ENCODE data around the gene TRPM2.
"Not testable (repeated sequence)": the region's sequence is repeated elsewhere in the genome, so short reads cannot be mapped to it uniquely, and the experiment has no call there.

Gene TRPM2

GRCh38 chr21:44354775-44355771 lies 1.7 kb downstream of the TRPM2 start:
- no peak for DNase-seq

GRCh38 chr21:44356160-44356559 lies 2.7 kb downstream of the TRPM2 start:
- DNase-seq: no peak

DNA sequence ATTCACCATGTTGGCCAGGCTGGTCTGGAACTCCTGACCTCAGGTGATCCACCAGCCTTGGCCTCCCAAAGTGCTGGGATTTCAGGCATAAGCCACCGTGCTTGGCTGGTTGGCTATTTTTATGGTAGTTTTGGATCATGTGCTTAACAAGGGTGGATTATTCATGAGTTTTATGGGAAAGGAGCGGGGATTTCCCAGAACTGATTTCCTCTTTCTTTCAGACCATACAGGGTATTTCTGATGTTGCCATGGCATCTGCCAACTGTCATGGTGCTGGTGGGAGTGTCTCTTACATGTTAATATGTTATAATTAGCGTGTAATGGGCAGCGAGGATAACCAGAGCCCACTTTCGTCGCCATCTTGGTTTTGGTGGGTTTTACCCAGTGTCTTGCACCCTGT lies 3.2 kb downstream of the TRPM2 start:
- peak; percentile 29 for DNase-seq

DNA sequence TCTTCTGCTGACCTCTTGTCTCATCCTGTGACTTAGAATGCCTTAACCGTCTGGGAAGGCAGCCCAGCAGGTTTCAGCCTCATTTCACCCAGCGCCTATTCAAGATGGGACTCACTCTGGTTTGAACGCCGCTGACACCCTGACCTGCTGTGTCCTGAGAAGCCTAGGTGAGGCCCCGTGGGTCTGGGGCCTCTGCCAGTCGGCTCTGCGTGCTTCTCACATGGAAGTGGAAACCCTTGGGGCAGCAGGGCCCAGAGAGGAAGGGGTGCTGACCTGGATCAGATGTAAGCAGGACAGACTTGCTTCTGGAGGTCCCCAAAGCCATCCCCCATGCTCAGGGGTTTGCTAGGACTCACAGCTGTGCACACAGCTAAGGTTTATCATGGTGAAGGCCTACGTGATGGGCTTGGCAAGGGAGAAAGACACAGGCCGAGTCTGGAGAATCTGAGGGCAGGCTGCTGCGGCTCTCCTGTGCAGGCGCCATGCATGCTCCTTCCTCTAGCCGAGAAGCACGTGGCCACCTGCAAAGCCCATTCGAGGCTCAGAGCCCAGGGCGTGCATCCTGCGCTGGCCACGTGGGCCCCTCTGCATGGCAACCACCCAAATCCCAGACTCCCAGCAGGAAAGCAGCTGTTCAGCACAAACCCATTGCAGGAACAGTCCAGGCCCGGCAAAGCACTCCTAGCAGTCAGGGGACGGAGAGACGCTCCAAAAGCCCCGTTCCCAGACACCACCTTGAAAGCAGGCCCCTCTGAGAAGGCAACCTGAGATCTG lies 3.8 kb downstream of the TRPM2 start:
- DNase-seq: no peak

GRCh38 chr21:44359396-44359795 lies 6.0 kb downstream of the TRPM2 start:
- DNase-seq: no peak

DNA sequence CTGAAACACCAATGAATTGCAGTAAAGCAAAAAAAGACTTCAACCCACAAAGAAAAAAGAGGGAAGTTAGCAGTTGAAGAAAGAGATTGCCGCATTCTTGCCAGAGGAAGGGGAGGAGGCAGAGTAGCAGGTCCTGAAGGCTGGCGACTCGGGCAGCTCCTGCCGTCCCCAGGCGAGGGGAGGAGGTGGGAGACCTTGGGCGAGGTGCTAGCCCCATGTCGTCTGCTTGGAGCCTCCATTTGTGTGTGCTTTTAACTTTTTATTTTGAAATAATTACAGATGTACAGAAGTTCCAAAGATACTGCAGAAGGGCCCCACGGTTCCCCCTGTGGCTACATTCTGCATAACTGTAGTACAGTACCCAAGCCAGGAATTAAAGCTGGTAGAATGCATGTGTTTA lies 6.7 kb downstream of the TRPM2 start:
- no peak for DNase-seq

DNA sequence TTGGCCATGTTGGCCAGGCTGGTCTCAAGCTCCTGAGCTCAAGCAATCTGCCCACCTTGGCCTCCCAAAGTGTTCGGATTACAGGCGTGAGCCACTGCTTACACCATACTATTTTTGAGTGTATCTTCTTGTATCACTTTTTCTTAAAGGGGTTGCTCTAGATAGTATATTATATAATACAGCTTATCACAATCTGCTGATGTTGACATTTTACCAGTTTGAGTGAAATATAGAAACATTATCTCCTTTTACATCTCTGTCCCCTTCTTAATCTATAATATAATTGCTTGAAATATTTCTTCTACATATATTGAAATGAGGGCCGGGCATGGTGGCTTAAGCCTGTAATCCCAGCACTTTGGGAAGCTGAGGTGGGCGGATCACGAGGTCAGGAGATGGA lies 8.5 kb downstream of the TRPM2 start:
- DNase-seq: not testable (repeated sequence)

- no peak for DNase-seq
Measured at GRCh38 chr21:44363278-44363677, 9.9 kb downstream of the TRPM2 start.

GRCh38 chr21:44364151-44365053 lies 11.0 kb downstream of the TRPM2 start:
- no peak for DNase-seq

DNA sequence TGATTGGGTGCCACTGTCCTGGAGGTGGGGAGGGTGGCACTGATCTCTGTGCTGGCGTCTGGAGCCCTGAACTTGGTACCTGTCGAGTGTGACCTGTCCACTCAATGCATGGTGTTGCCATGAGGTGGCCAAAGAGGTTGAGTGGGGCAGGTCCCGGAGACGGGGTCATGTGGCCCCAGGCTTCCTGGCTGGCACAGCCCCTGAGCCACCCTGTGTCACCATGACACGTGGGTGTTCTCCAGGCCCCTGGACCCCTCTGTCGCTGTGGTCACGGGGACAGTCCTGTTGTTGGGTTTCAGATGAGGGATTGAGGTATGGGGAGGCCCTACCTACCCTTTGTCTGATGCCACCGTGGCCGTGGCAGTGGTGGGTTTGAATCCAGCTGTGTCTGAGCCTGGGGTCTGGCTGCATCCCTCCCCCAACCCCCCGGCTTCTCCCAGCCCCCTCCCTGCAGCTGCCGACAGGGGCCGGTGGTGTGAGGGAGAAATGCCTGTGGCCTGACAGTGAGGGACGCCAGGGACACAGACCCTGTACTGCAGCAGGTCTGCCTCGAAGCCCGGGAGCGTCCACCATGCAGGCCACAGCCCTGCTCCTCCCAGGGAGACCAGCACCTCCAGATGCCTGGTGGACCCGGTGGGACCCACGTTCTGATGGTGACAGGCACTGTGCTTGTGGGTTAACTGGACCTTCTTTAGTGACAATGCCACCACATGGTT lies 12.0 kb downstream of the TRPM2 start:
- DNase-seq: no peak

- DNase-seq: no peak
Measured at GRCh38 chr21:44365967-44366585, 12.7 kb downstream of the TRPM2 start.

GRCh38 chr21:44366586-44367211 lies 13.3 kb downstream of the TRPM2 start:
- DNase-seq: no peak

GRCh38 chr21:44368711-44369446 lies 15.5 kb downstream of the TRPM2 start:
- DNase-seq: no peak

DNA sequence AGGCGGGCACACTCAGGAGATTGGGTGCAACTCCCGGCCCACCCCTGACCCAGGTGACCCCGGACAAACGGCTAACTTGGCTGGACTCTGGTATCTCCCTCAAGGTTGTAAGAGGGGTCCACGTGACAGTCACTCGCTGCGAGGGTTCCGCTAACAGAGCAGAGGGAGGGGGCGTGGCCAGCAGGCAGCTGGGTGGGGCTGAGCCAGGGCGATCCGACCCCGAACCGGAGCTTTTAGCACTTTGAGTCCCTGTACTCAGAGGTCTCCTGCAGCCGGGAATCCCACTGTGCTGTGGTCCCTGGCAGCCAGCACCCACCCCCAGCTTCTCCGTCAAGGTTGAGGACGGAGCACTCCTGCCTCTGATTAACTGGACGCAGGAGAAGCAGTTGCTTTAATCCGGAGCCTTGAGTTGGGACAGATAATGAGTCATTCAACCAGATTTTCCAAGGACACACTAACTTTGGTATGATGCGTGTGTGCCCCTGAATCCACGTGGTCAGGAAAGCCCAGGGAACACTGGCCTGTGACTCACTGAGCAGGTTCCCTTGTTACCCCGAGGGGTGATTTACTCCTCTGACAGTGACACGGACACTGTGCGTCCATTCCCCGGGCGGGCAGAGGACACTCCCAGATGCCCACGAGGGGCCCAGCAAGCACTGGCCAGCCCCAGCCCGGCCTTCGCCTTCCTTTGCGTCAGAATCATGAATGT lies 16.8 kb downstream of the TRPM2 start:
- no peak for DNase-seq

DNA sequence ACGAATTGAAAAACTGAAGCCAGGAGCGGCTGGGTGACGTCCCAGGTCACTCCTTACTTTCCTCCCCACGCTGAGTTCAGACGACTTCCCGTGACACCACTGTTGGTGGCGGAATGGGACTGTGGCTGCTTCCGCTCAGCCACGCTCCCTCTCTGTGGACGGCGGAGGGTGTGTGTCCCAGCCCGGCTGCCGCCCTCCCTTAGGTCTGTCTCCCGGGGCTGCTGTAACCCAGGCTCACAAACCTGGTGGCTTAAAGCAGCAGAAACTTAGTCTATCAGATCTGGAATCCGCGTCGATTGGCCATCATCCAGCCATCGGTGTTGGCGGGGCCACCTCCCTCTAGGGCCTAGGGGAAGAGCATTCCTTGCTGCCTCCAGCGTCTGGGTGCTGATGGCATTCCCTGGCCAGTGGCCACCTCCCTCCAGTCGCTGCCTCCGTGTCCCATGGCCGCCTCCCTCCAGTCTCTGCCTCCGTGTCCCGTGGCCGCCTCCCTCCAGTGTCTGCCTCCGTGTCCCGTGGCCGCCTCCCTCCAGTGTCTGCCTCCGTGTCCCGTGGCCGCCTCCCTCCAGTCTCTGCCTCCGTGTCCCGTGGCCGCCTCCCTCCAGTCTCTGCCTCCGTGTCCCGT lies 17.5 kb downstream of the TRPM2 start:
- DNase-seq: no peak

- DNase-seq: no peak
Measured at GRCh38 chr21:44371596-44371995, 18.2 kb downstream of the TRPM2 start.

DNA sequence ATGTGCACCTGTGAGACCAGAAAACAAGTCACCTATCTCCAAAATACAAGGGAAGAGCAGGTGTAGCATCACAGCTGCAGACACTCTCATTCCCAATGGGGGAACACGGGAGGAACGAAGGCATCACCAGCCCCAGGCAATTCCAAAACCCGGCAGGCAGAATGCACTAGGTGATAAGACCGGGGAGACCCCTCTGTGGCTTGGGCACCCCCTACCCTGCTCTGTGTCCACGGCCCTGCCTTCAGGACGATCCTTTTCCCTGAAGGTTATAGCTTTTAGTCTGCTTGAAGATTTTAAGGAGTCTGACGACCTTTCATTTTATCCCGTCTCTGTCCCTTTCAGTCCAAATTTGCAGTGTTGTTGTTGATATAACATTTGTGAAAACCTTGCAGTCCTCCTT lies 19.2 kb downstream of the TRPM2 start:
- no peak for DNase-seq

DNA sequence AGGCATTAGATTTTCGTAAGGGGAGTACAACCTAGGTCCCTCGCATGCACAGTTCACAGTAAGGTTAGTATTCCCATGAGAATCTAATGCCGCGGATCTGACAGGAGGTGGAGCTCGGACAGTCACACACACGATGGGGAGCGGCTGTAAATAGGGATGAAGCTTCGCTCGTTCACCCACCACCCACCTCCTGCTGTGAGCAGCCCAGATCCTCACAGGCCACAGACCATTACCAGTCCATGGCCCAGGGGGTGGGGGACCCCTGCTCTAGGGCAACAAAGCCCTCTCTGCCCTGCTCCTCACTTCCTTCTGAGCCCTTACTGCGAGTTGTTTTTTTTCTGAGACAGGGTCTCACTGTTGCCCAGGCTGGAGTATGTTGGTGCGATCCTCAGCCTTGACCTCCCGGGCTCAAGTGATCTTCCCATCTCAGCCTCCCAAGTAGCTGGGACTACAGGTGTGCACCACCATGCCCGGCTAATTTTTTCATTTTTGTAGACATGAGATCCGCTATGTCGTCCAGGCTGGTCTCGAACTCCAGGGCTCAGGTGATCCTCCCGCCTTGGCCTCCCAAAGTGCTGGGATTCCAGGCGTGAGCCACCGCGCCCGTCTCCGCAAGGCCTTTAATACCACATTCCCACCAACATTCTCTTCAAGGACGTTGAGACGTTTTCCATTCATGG lies 21.3 kb downstream of the TRPM2 start:
- DNase-seq: no peak

DNA sequence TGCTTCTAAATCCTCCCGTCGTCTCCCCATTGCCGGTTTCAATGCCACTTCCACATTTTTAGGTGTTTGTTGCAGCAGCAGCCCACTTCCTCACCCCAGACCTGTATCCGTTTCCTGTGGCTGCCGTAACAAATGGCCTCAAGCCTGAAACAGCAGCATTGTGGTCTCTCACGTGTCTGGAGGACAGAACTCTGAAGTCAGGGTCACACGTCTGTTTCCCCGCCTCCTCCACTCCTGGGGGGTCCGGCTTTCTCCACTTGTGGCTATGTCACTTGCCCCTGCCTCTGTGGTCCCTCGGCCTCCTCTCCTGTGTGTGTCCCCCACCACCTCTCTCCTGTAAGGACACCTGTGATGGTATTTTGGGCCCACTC lies 21.8 kb downstream of the TRPM2 start:
- DNase-seq: peak; percentile 58

Measured in CD4-positive, alpha-beta T cell treated with Interferon gamma for 1 hour (primary cell).